ENCODE data around the gene MZT2B.

DNA sequence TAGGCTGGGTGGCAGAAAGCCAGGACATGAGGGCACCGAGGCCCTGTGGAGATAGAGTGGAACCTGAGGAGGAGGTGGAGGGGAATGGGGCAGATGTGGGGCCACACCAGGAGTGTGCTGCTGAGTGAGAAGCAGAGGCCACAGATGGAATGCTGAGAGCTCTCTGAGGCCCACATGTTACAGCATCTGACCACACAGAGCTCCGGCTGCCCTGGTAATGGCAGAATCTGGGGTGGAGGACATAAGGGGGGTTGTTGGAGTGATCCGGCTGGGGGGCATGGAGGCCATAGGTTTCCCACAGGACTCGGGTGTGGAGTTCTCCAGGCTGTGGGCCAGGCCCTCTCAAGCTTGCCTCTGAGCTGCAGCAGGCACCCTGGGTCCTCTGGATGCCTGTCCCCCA lies 3.8 kb downstream of the MZT2B start:
- TF ChIP-seq CTCF (conservative IDR thresholded peaks at IDR 0.05; ENCODE audit: low read depth in 2 of 2) (no peak), POLR2AphosphoS5 (IDR thresholded peaks at IDR 0.05; ENCODE audit: low read depth) (no peak), REST (IDR thresholded peaks at IDR 0.05; ENCODE audit: unreplicated experiment) (no peak), EZH2 (IDR thresholded peaks at IDR 0.05; ENCODE audit: low read depth, unreplicated experiment) (no peak), JUNB (IDR thresholded peaks at IDR 0.05; ENCODE audit: unreplicated experiment) (no peak), EZH2phosphoT487 (IDR thresholded peaks at IDR 0.05; ENCODE audit: unreplicated experiment) (no peak), STAT1 (IDR thresholded peaks at IDR 0.05; ENCODE audit: unreplicated experiment) (no peak), CREB1 (CRISPR knock-in tag; IDR thresholded peaks at IDR 0.05; ENCODE audit: low read depth) (no peak), ZNF114 (CRISPR knock-in tag; IDR thresholded peaks at IDR 0.05) (no peak), NANOG (IDR thresholded peaks at IDR 0.05; ENCODE audit: borderline replicate concordance) (no peak), ZNF331 (CRISPR knock-in tag; IDR thresholded peaks at IDR 0.05; ENCODE audit: low read depth) (no peak)
- TF ChIP-seq, protein P1, sequence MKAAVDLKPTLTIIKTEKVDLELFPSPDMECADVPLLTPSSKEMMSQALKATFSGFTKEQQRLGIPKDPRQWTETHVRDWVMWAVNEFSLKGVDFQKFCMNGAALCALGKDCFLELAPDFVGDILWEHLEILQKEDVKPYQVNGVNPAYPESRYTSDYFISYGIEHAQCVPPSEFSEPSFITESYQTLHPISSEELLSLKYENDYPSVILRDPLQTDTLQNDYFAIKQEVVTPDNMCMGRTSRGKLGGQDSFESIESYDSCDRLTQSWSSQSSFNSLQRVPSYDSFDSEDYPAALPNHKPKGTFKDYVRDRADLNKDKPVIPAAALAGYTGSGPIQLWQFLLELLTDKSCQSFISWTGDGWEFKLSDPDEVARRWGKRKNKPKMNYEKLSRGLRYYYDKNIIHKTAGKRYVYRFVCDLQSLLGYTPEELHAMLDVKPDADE (IDR thresholded peaks at IDR 0.05), result no peak

Measured in GM23338 (cell line).